Activated CD4-positive, alpha-beta T cell treated with anti-CD3 and anti-CD28 coated beads for 24 hours (primary cell): ENCODE measurements around the gene DLG1.
"Not testable (repeated sequence)": the region's sequence is repeated elsewhere in the genome, so short reads cannot be mapped to it uniquely, and the experiment has no call there.

Experiments used
- DNase-seq, 2 donors: peaks; one replicate each; pipeline ENCODE4 v3.0.0-alpha.2; 2020; ENCODE audit warnings: low read depth in 2 of 2

DLG1 gene

DNA sequence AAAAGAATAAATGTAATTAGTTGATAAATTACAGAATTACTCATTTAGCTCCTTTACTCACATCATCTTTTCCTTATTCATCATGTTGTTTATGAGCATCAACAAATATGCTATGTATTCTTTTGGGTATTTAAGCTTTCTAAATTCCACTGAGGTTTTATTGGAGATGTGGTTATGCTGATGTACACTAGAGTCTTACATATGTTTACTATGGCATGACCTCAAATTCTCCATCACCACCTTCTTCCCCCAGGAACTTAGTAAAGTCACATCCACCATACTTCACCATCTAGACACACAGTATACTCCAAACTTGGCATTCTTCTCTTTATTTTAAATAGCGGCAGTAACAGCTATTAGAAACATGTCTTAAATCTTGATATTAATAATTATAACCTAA, 194.6 kb downstream of the DLG1 start:
- no peak for DNase-seq

DNA sequence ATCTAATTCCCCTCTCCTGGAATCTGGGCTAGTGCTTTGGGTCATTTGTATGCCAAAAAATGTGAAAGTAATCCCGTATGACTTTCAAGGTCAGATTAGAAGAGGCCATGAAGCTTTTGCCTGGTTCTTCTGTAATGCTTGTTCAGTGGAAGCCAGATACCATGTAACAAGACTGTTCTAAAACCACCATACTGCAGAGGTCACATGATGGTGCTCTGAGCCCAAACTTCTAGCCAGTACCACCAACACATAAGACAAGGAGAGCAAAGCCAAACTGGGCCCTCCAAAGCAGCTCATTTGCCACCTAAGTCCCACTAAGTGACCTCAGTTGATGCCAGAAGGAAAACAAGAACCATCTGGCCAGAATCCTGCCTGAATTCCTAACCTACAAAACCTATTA, 204.5 kb downstream of the DLG1 start:
- no peak for DNase-seq

- DNase-seq = no peak
Observed at GRCh38 chr3:197088370-197088769, 210.0 kb downstream of the DLG1 start.

- DNase-seq = no peak
Observed at GRCh38 chr3:197085137-197085536, 213.3 kb downstream of the DLG1 start.

GRCh38 chr3:197083486-197083885, 214.9 kb downstream of the DLG1 start:
- DNase-seq = peak; percentile 3 to 5

DNA sequence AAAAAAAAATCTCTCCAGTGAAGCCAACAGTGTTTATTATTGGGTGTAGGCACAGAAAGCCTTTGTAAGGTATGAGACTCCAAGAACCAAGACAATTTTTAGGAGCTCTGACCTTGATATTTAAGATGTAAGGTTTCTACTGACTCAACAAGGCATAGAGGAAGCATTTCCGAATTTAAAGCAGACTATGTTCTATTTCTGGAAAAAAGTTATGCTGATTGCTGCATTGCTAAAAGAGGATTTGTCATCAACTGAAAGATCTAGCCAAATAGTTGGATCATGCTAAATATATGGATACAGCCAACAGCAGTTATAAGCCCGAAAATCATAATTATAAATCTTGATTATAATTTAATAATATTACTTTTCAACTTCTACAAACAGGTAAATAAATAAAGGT, 215.5 kb downstream of the DLG1 start:
- no peak for DNase-seq

DNA sequence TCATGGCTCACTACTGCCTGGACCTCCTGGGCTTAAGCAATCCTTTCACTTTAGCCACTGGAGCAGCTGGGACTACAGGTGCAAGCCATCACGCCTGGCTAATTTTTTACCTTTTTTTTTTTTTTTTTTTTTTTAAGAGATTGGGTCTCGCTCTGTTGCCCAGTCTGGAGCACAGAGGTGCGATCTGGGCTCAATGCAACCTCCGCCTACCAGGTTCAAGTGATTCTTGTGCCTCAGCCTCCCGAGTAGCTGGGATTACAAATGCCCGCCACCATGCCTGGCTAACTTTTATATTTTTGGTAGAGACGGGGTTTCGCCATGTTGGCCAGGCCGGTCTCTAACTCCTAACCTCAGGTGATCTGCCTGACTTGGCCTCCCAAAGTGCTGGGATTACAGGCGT, 218.1 kb downstream of the DLG1 start:
- no peak for DNase-seq

- DNase-seq = no peak
Observed at GRCh38 chr3:197076415-197076814, 222.0 kb downstream of the DLG1 start.

- DNase-seq = no peak
Observed at GRCh38 chr3:197068077-197068476, 230.3 kb downstream of the DLG1 start.

DNA sequence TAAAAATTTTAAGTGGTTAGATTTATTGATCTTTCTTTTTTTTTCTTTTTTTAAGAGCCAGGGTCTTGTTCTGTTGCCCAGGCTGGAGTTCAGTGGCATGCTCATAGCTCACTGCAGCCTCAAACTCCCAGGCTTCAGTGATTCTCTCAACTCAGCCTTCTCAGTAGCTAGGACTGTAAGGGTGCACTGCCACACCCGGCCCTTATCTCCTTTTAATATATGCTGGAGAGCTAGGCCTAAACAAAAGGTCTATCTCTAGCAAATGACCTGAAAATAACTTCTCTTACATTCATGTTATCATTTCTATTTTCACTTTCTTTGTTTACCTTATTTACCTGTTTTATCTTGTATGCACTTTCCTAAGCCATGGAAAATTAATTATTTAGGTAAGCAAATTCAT, 233.6 kb downstream of the DLG1 start:
- DNase-seq = no peak

GRCh38 chr3:197062446-197062845, 236.0 kb downstream of the DLG1 start:
- DNase-seq = no peak

DNA sequence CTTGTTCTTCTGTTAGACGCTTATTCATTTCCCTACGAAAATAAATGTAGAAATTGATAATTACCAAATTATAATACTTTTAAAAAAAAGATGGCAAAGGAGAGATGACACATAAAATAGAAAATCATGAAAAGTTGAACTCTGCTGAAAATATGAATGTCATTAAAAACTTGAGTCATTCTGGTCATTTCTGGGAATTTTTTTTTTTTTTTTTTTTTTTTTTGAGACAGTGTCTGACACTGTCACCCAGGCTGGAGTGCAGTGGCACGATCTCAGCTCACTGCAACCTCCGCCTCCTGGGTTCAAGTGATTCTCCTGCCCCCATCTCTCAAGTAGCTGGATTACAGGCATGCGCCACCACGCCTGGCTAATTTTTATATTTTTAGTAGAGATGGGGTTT, 246.8 kb downstream of the DLG1 start:
- DNase-seq = not testable (repeated sequence)

- DNase-seq = no peak
Observed at GRCh38 chr3:197050511-197050910, 247.9 kb downstream of the DLG1 start.

- no peak for DNase-seq
Observed at GRCh38 chr3:197042539-197042938, 255.9 kb downstream of the DLG1 start.

DNA sequence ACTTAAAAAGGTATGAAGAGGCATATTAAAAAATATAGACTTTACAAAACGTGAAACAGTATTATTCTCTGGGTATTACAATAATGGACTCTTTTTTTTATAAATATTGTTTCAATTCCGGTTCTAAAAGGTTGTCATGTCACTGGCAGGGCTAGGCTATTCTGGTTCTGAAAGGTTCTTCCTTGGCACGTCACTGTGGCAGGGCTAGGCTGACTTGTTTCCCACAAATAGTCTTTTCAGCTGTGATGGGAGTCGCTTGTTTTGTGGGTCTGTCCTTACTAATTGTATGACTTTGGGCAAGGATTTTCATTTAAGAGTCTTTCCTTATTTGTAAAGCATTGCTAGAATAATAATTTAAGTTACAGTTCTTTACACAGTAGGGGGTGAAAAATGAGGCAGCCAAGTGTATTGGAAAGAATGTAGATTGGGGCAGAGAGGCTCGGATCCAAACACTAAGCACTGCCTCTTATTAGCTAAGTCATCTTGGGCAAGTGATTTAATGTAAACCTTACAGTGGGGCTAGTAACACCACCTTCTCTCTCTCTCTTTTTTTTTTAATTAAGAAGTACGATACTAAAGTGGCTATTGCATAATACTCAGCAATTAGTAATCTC, 256.4 kb downstream of the DLG1 start:
- no peak for DNase-seq

- no peak for DNase-seq
Observed at GRCh38 chr3:197040658-197041057, 257.8 kb downstream of the DLG1 start.

GRCh38 chr3:197038679-197039462, 259.5 kb downstream of the DLG1 start:
- DNase-seq = no peak

- DNase-seq = no peak
Observed at GRCh38 chr3:197035577-197035976, 262.8 kb downstream of the DLG1 start.

- DNase-seq = not testable (repeated sequence)
Observed at GRCh38 chr3:197034778-197035177, 263.6 kb downstream of the DLG1 start.

GRCh38 chr3:197033764-197034163, 264.6 kb downstream of the DLG1 start:
- not testable (repeated sequence) for DNase-seq

- DNase-seq = no peak
Observed at GRCh38 chr3:197031315-197032285, 266.8 kb downstream of the DLG1 start.
